Activated CD8-positive, alpha-beta memory T cell treated with anti-CD3 and anti-CD28 coated beads, Interleukin-2, amount 50 U/mL, for 1 hour (primary cell): ENCODE measurements around the gene TINAGL1.

Experiments used
- DNase-seq: peaks from one replicate; pipeline ENCODE4 v3.0.0-alpha.2; 2020; ENCODE audit errors: extremely low read depth

The TINAGL1 gene

GRCh38 chr1:31607360-31607759 is 31.0 kb downstream of the TINAGL1 start:
- DNase-seq, result no peak

DNA sequence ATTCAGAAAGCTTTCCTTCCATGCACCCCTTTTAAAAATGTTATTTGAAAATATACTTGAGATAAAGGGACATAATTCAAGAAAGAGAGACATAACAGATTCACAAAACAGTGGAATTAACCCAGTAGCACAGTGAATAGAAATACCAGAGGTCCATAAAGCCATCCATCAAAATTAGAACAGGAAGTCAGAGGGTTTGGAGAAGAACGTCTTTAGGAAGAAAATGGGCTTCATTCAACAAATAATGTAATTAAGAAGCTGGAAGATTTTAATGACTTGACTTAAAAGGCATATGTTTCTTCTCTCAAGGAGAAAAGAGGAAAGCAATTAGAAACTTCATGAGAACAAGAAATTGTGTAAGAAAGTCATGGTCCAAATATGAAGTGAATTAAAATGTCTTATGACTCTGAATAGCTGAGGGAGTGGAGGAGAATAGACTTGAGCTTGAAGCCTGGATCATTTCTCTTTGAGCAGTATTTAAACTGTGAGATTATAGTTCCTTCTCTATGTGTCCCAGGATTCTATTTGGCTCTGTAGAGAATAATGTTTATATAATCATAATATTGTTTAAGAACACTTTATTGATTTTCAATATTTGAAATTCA is 33.3 kb downstream of the TINAGL1 start:
- no peak for DNase-seq

DNA sequence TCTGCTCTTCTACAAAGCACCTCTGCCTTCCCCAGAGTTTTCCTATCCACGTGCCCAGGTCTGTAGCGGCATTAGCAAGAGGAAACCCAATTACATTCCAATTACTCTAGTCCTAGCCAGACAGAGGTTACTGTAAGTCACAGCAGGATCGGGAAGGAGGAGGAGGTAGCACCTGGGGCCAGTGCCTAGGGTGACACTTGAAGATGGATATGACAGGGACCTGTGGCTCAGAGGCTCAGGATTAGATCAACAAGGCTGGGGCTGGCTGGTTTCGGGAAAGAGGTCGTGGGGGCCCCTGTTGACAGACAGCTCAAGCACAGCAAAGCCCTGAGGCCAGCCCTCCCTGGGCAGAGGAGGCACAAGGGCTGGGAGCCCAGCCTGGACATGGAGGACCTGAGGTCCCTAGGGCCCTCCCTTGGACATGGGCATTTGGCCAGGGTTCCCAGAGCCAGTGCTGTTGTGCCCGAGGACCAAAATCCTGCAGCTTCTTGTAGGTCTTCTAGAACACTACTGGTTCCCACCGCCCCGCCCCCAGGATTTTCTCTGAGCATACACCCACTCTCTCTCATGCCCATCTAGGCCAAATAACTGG is 38.2 kb downstream of the TINAGL1 start:
- no peak for DNase-seq

DNA sequence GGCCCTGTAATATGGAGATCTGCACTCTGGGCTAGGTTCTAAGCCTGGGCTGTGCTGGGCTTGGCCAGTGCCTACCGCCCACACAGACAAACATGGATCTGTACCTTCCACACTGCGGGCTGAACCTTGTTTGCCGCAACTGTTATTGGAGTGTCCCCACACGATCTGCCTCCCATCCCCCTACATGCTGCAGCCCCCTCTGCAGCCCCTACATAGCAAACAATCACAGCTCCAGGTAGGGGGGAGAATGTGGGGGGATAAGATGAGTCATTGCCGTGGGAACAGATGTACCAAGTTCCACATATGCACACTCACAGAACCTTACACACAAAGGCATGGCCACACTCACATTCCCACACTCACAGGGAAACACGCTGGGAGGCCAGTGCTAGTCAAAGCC is 39.1 kb downstream of the TINAGL1 start:
- no peak for DNase-seq

- DNase-seq, result no peak
Observed at GRCh38 chr1:31615939-31616338, 39.6 kb downstream of the TINAGL1 start.

- DNase-seq, result no peak
Observed at GRCh38 chr1:31617218-31617915, 41.1 kb downstream of the TINAGL1 start, which contains the start of gene HCRTR1. TSS of gene HCRTR1 (plus strand) at chr1:31617689. CDS start at chr1:31619193, 1,504 bp downstream.

DNA sequence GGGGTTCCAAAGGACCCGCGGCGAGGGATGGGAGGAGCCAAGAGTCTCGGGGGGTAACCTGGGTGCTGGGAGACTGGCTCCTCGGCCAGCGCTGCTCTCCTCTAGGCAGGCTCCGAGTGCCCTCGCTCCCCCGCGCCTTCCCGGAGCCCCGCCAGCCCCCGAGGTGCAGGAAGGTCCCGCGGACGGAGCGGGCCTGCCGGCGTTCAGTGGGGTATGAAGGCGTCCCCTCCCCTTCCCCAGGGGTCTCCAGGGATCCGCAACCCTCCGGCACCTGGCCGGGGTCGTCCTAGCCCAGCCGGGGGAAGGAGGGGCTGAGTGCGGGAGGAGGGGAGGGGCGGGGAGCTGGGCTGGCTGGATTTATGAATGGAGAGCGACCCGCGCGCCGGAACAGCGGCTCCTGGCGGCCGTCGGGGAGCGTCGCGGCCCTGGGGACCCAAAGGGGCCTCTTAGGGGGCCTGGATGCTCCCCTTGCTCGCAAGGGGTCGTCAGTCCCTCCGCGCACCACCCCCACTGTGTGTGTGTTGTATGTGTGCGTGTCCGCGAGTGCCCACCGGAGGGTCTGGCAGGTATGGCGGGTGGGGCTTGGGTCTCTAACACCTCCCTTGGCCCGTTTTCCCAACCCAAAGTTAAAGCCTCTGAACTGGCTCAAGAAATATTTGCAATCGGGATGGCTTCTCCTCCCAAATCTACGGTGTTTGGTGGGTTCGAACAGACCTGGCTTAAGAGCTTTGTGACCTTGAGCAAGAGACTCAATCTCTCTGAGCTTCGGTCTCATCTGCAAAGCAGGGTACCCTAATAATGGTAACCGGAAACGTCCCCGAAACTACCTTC is 41.8 kb downstream of the TINAGL1 start:
- DNase-seq, result no peak

- no peak for DNase-seq
Observed at GRCh38 chr1:31618916-31619846, 42.9 kb downstream of the TINAGL1 start.

DNA sequence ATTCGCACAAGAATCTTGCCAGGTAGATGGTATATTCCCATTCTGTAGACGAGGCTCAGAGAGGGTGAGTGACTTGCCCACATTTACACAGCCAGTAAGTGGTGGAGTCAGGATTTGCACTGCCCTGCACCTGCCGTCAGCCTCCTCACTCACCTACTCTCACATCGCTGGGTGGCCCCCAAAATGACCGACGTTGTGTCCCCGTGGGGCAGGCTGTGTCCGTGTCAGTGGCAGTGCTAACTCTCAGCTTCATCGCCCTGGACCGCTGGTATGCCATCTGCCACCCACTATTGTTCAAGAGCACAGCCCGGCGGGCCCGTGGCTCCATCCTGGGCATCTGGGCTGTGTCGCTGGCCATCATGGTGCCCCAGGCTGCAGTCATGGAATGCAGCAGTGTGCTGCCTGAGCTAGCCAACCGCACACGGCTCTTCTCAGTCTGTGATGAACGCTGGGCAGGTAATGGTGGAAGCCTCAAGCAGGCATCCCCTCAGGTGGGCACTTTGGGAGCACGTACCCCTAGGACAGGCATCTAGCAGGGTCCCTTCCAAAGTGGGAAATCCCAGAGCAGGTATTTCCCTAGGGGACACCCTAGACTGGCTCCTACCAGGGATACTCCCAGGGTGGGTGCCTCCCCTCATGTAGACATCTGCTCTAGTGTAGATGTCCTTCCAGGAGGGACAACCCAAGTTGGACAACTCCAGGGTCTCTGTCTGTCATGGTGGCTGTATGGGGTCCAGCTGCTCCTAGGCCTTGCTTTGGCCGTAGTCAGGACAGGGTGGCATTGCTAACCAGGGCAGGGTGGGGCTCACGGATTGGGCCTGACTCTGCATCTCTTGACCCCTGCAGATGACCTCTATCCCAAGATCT is 44.5 kb downstream of the TINAGL1 start:
- no peak for DNase-seq

DNA sequence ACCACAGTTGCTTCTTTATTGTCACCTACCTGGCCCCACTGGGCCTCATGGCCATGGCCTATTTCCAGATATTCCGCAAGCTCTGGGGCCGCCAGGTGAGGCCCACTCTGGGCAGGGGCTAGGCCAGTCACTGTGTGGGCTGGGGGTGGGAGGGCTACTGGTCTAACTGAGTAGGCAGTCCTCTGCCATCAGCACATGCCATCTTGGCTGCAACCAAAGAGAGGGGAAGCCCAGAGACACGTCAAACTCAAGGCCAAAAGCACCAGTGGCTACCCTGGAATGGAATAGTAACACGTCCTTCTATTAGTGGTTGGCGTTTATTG is 45.1 kb downstream of the TINAGL1 start:
- DNase-seq, result no peak

GRCh38 chr1:31621847-31622730 is 45.8 kb downstream of the TINAGL1 start:
- DNase-seq, result no peak

DNA sequence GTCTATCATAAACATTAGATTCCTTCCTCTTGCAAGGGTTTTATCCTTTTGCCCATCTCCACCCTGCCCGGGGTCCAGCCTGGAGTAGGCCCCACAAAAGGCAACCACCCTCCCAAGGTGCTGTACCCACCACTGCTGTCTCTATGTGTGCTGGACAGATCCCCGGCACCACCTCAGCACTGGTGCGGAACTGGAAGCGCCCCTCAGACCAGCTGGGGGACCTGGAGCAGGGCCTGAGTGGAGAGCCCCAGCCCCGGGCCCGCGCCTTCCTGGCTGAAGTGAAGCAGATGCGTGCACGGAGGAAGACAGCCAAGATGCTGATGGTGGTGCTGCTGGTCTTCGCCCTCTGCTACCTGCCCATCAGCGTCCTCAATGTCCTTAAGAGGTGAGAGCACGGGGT is 47.0 kb downstream of the TINAGL1 start:
- DNase-seq, result no peak

DNA sequence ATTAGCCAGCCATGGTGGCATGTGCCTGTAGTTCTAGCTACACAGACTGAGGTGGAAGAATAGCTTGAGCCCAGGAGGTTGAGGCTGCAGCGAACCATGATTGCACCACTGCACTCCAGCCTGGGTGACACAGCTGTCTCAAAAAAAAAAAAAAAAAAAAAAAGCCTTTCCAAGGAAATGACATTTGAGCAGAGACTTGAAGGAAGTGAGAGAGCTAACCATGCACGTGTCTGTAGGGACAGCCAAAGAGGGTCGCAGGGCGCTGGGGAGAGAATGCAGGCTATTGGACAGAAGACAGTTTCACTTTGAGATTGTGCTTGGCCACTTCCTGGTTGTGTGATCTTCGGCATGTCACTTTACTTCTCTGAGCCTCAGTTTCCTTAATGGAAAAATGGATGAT is 48.0 kb downstream of the TINAGL1 start:
- DNase-seq, result no peak

GRCh38 chr1:31624731-31625514 is 48.6 kb downstream of the TINAGL1 start:
- DNase-seq, result no peak

DNA sequence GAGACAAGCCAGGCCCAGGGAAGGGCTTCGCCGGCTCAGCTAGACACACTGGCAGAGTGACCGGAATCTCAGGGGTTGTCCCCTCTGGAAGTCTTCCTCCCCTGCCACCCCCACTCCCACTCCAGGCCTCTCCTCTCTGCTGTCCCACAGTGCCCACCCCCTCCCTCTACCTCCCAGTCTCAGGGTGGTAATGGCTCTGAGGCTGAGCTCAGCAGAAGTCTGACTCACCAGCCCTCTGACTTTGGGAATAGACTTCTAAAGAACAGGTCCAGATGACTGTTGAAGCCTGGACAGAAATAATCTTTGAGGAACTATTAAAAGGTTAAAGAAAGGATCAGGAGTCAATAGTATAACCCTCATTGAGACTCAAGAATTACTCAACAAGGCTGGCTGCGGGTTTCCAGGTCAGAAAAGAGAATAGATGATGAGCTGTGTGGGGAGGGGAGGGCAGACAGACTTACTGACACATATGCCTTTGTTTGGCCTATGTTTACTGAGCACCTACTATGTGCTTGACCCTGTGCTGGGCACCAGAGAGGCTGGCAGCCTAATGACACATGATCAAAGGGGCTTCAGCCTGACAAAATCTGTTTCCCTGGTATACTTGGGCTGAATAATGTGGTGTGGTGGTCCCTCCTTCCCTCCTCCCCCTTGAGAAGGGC is 49.4 kb downstream of the TINAGL1 start:
- DNase-seq, result no peak

DNA sequence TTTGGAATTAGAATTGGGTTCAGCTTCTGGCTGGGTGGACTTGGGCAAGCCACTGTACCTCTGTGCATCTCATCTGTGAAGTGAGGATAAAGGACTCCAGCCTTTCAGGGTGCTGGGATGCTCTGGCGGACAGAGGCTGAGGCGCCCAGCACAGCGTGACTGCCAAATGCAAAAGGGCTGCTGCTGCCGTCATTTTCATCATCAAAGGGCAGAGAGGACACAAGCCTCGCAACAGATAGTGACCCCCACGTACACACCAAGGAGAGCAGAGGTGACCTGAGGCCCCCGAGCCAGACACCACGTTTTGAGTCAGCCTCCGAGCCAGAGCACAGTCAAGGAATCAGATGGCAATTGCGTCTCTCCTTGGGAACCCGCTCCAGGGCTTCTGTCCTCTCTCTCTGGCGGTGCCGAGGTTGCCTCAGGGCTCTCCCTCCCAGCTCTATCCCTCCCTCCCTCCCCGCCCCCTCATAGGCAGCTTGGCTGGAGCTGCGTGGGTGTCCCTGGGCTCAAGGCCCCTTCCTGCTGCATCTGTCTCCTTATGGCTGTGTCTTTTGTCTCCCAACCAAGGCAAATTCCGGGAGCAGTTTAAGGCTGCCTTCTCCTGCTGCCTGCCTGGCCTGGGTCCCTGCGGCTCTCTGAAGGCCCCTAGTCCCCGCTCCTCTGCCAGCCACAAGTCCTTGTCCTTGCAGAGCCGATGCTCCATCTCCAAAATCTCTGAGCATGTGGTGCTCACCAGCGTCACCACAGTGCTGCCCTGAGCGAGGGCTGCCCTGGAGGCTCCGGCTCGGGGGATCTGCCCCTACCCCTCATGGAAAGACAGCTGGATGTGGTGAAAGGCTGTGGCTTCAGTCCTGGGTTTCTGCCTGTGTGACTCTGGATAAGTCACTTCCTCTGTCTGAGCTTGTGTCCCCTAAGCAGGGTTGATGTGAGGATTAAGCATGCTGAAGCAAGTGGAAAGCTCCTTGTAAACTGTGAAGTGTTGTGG is 50.2 kb downstream of the TINAGL1 start:
- no peak for DNase-seq
